ENCODE results near the gene SLC2A9. TPM values are rescaled to one million over a fixed set of nuclear protein-coding genes. Genes with fewer than 3 reads are reported as not detected.

Gene SLC2A9
- total RNA-seq, 3 donors from 2014 or later = 6.2 to 10.7 (median 9.5) TPM

- Histone ChIP-seq H3K36me3 (no peaks in the 10 kb centered on the region), H3K9me3 (peaks cover 0 to 5% of the 10 kb centered on the region in 2 donors), H3K4me1 (no peaks in the 10 kb centered on the region), H3K4me3 (no peak overlapping the region), H3K27me3 (no peaks in the 10 kb centered on the region), H3K27ac (no peak overlapping the region)
- no peak for DNase-seq (ENCODE audit: low spot score in 2 of 2)
- no peak for TF ChIP-seq POLR2A (IDR thresholded peaks at IDR 0.05)
- no peak for TF ChIP-seq CTCF (IDR thresholded peaks at IDR 0.05)
- no peak for TF ChIP-seq POLR2AphosphoS5 (IDR thresholded peaks at IDR 0.05)
- intact Hi-C loops (cut with DNase I; ENCODE audit: low total_unique reads) = loop anchor here (5.0 kb wide), 1 partner anchor 1158 kb away; no protein-coding TSS in a partner anchor
Observed at GRCh38 chr4:10040049-10040892, 19.0 kb upstream of the SLC2A9 start.

- no peak for DNase-seq (ENCODE audit: low spot score in 2 of 2)
Observed at GRCh38 chr4:10036807-10037342, 15.6 kb upstream of the SLC2A9 start.

GRCh38 chr4:10035130-10035529 lies 13.8 kb upstream of the SLC2A9 start:
- Histone ChIP-seq H3K4me3 (no peak overlapping the region), H3K9me3 (no peaks in the 10 kb centered on the region), H3K36me3 (no peaks in the 10 kb centered on the region), H3K4me1 (peaks cover 5 to 14% of the 10 kb centered on the region in 2 donors), H3K27ac (no peak overlapping the region), H3K27me3 (no peaks in the 10 kb centered on the region)
- TF ChIP-seq CTCF (IDR thresholded peaks at IDR 0.05) (no peak), POLR2AphosphoS5 (IDR thresholded peaks at IDR 0.05) (no peak), POLR2A (IDR thresholded peaks at IDR 0.05) (no peak)
- intact Hi-C loops (cut with DNase I; ENCODE audit: low total_unique reads) = no loop called here
- DNase-seq (ENCODE audit: low spot score in 2 of 2) = no peak

More at GRCh38 chr4:10036807-10037342, 15.6 kb upstream of the SLC2A9 start:
- H3K4me3 ChIP-seq = no peak overlapping the region
- H3K36me3 ChIP-seq = no peaks in the 10 kb centered on the region
- no peak for TF ChIP-seq POLR2A (IDR thresholded peaks at IDR 0.05)
- intact Hi-C loops (cut with DNase I; ENCODE audit: low total_unique reads) = no loop called here
- no peaks in the 10 kb centered on the region for H3K9me3 ChIP-seq
- peaks cover 5 to 14% of the 10 kb centered on the region in 2 donors for H3K4me1 ChIP-seq
- H3K27me3 ChIP-seq = no peaks in the 10 kb centered on the region
- no peak overlapping the region for H3K27ac ChIP-seq

GRCh38 chr4:10034612-10035104 lies 13.4 kb upstream of the SLC2A9 start:
- intact Hi-C loops (cut with DNase I; ENCODE audit: low total_unique reads) = no loop called here
- H3K9me3 ChIP-seq = no peaks in the 10 kb centered on the region
- no peaks in the 10 kb centered on the region for H3K27me3 ChIP-seq
- H3K36me3 ChIP-seq = no peaks in the 10 kb centered on the region
- no peak overlapping the region for H3K27ac ChIP-seq
- peaks cover 5 to 14% of the 10 kb centered on the region in 2 donors for H3K4me1 ChIP-seq
- H3K4me3 ChIP-seq = no peak overlapping the region
- TF ChIP-seq POLR2A (IDR thresholded peaks at IDR 0.05) (no peak), CTCF (IDR thresholded peaks at IDR 0.05) (no peak), POLR2AphosphoS5 (IDR thresholded peaks at IDR 0.05) (no peak)
- DNase-seq (ENCODE audit: low spot score in 2 of 2) = no peak

- Histone ChIP-seq H3K36me3 (no peaks in the 10 kb centered on the region), H3K9me3 (no peaks in the 10 kb centered on the region), H3K27me3 (no peaks in the 10 kb centered on the region), H3K4me1 (peaks cover 5 to 14% of the 10 kb centered on the region in 2 donors), H3K27ac (no peak overlapping the region), H3K4me3 (no peak overlapping the region)
- no peak for DNase-seq (ENCODE audit: low spot score in 2 of 2)
- intact Hi-C loops (cut with DNase I; ENCODE audit: low total_unique reads) = no loop called here
- TF ChIP-seq POLR2A (IDR thresholded peaks at IDR 0.05) = no peak
- no peak for TF ChIP-seq CTCF (IDR thresholded peaks at IDR 0.05)
- no peak for TF ChIP-seq POLR2AphosphoS5 (IDR thresholded peaks at IDR 0.05)
Observed at GRCh38 chr4:10034136-10034535, 12.8 kb upstream of the SLC2A9 start.
